Suprapubic skin (tissue), 4 donors: ENCODE data around the gene MAST3.

ENCODE experiments used
- CTCF ChIP-seq, 2 donors: fragments of 200-600 bp in 1 of 2; fragments of 450-650 bp in 1 of 2; sonication (generic) in 1 of 2; IDR thresholded peaks; one replicate each; pipeline ENCODE4 v1.5.1; 2016 to 2019; ENCODE audit warnings: antibody characterized with exemption in 2 of 2, mild to moderate bottlenecking in 1 of 2, moderate library complexity in 1 of 2
- EP300 ChIP-seq: sonication (generic); formaldehyde crosslinking; IDR thresholded peaks from one replicate; pipeline ENCODE4 v1.6.1; 2017; ENCODE audit warnings: antibody characterized with exemption
- POLR2A ChIP-seq, 2 donors: fragments of 450-650 bp; IDR thresholded peaks; one replicate each; pipeline ENCODE4 v1.6.1; 2017; ENCODE audit warnings: antibody characterized with exemption in 2 of 2, mild to moderate bottlenecking in 2 of 2, moderate library complexity in 2 of 2
- POLR2AphosphoS5 ChIP-seq, 3 donors: sonication (generic); formaldehyde crosslinking; IDR thresholded peaks; one replicate each; pipeline ENCODE4 v1.6.1; 2017; ENCODE audit warnings: antibody characterized with exemption in 3 of 3

GRCh38 chr19:18128044-18128443 is 30.5 kb downstream of the MAST3 start:
- TF ChIP-seq CTCF (IDR thresholded peaks at IDR 0.05) (no peak), EP300 (no peak), POLR2A (IDR thresholded peaks at IDR 0.05) (no peak), POLR2AphosphoS5 (IDR thresholded peaks at IDR 0.05) (no peak)
